ENCODE measurements around the gene NDUFS2.

Gene NDUFS2

GRCh38 chr1:161168906-161169305 is 33.3 kb upstream of the NDUFS2 start:
- Histone ChIP-seq H3K36me3 (peaks cover 72% of the 10 kb centered on the region), H3K27ac (no peak overlapping the region), H3K9me3 (ENCODE audit: severe bottlenecking) (no peaks in the 10 kb centered on the region), H3K27me3 (ENCODE audit: insufficient read depth, low read depth, severe bottlenecking) (no peaks in the 10 kb centered on the region), H3K4me3 (ENCODE audit: low read depth, low read length) (no peak overlapping the region)
- DNase-seq, result no peak
- TF ChIP-seq, protein P1, sequence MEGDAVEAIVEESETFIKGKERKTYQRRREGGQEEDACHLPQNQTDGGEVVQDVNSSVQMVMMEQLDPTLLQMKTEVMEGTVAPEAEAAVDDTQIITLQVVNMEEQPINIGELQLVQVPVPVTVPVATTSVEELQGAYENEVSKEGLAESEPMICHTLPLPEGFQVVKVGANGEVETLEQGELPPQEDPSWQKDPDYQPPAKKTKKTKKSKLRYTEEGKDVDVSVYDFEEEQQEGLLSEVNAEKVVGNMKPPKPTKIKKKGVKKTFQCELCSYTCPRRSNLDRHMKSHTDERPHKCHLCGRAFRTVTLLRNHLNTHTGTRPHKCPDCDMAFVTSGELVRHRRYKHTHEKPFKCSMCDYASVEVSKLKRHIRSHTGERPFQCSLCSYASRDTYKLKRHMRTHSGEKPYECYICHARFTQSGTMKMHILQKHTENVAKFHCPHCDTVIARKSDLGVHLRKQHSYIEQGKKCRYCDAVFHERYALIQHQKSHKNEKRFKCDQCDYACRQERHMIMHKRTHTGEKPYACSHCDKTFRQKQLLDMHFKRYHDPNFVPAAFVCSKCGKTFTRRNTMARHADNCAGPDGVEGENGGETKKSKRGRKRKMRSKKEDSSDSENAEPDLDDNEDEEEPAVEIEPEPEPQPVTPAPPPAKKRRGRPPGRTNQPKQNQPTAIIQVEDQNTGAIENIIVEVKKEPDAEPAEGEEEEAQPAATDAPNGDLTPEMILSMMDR (IDR thresholded peaks at IDR 0.05; ENCODE audit: low read depth, low read length), result no peak

DNA sequence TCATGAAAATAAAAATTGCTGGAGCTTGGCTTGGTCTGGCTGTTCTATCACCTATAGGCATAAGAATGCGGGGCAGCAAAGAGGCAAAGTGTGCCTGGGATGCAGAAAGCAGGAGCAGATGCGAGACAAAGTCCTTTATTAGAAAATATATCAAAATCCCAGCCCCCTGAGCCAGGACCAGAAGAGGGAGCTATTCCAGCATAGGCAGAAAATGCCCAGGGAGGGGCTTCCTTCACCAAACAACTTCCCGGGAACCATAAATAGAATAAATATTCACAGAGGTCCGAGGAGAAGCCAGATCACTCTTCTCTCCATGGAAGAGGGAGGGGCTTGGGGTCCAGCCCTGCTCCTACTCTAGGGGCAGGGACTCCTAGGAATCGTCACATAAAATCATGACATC is 31.0 kb upstream of the NDUFS2 start:
- no peak for DNase-seq
- H3K4me3 ChIP-seq (ENCODE audit: low read depth, low read length), result no peak overlapping the region
- H3K9me3 ChIP-seq (ENCODE audit: severe bottlenecking), result no peaks in the 10 kb centered on the region
- TF ChIP-seq, protein P1 (IDR thresholded peaks at IDR 0.05; ENCODE audit: low read depth, low read length), result peak; percentile 30; the same call in 1 of the 2 replicates
- H3K36me3 ChIP-seq, result peaks cover 80% of the 10 kb centered on the region
- no peak overlapping the region for H3K27ac ChIP-seq
- no peaks in the 10 kb centered on the region for H3K27me3 ChIP-seq (ENCODE audit: insufficient read depth, low read depth, severe bottlenecking)

DNA sequence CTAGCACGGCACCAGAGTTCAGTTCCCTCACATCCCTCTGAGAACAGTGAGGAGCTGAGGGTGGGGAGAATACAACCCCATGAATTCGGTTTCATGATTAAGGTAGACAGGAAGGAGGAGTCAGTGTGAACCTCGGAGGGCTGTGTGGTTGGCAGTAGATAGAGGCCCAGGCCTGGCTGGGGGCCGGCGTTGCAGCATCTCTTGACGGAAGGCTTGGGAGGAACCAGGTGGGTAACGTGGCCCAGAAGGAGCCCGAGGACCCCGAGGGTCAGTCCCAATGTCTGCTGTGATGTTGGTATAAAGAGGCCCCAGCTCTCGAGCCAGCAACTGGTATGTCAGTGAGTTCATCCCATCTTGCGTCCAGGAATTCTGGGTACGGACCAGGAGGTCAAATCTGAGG is 30.5 kb upstream of the NDUFS2 start:
- Histone ChIP-seq H3K4me3 (ENCODE audit: low read depth, low read length) (no peak overlapping the region), H3K9me3 (ENCODE audit: severe bottlenecking) (no peaks in the 10 kb centered on the region), H3K27ac (no peak overlapping the region), H3K36me3 (peaks cover 80% of the 10 kb centered on the region), H3K27me3 (ENCODE audit: insufficient read depth, low read depth, severe bottlenecking) (no peaks in the 10 kb centered on the region)
- no peak for DNase-seq
- TF ChIP-seq, protein P1 (IDR thresholded peaks at IDR 0.05; ENCODE audit: low read depth, low read length), result no peak

- no peak overlapping the region for H3K4me3 ChIP-seq (ENCODE audit: low read depth, low read length)
- DNase-seq, result no peak
- no peaks in the 10 kb centered on the region for H3K9me3 ChIP-seq (ENCODE audit: severe bottlenecking)
- H3K27ac ChIP-seq, result no peak overlapping the region
- H3K36me3 ChIP-seq, result peaks cover 80% of the 10 kb centered on the region
- H3K27me3 ChIP-seq (ENCODE audit: insufficient read depth, low read depth, severe bottlenecking), result no peaks in the 10 kb centered on the region
- TF ChIP-seq, protein P1 (IDR thresholded peaks at IDR 0.05; ENCODE audit: low read depth, low read length), result no peak
These were observed 29.8 kb upstream of the NDUFS2 start for GRCh38 chr1:161172349-161172748.

GRCh38 chr1:161172776-161173376 is 29.3 kb upstream of the NDUFS2 start:
- H3K36me3 ChIP-seq, result peaks cover 76% of the 10 kb centered on the region
- H3K27me3 ChIP-seq (ENCODE audit: insufficient read depth, low read depth, severe bottlenecking), result no peaks in the 10 kb centered on the region
- H3K9me3 ChIP-seq (ENCODE audit: severe bottlenecking), result no peaks in the 10 kb centered on the region
- TF ChIP-seq, protein P1 (IDR thresholded peaks at IDR 0.05; ENCODE audit: low read depth, low read length), result no peak
- H3K27ac ChIP-seq, result no peak overlapping the region
- DNase-seq, result no peak
- H3K4me3 ChIP-seq (ENCODE audit: low read depth, low read length), result no peak overlapping the region

DNA sequence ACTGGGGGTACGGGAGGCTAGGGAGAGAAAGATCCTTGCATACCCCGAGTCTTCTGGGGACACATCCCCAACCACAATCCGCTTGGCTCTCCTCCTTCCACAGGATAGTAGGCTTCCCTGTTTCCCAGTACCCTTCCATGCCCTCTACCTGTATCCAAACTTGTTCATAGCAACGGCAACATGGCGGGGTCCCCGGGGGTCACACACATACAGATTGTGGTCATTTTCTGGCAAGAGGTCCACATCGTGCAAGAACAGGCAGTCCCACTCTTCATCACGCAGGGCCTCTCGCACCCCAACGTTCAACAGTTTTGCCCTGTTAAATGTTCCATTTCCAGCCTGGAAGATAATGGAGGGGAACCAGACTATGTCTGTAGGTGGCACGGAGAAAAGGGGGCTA is 28.5 kb upstream of the NDUFS2 start:
- Histone ChIP-seq H3K9me3 (ENCODE audit: severe bottlenecking) (no peaks in the 10 kb centered on the region), H3K27ac (no peak overlapping the region), H3K36me3 (peaks cover 72% of the 10 kb centered on the region), H3K4me3 (ENCODE audit: low read depth, low read length) (no peak overlapping the region), H3K27me3 (ENCODE audit: insufficient read depth, low read depth, severe bottlenecking) (no peaks in the 10 kb centered on the region)
- TF ChIP-seq, protein P1 (IDR thresholded peaks at IDR 0.05; ENCODE audit: low read depth, low read length), result no peak
- DNase-seq, result no peak
